ENCODE measurements around the gene PHGDH.
A peak's percentile ranks its signal among the peaks of the same experiment; 100 is the strongest.
"Not testable (repeated sequence)": the region's sequence is repeated elsewhere in the genome, so short reads cannot be mapped to it uniquely, and the experiment has no call there.

PHGDH gene

DNA sequence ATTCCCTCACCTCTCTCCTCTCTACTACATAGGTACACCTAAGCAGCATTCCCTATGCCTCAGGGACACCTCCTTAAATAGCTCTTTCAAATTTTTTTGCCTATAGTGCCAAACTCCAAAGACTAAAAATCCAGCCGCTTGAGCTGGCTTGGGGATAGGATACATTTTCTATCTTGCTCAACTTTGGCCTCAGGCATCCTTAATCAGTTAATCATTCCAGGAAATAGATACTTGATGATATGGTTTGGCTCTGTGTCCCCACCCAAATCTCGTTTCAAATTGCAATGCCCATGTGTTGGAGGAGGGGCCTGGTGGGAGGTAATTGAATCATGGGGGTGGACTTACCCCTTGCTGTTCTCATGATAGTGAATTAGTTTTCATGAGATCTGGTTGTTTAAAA, 11.4 kb upstream of the PHGDH start:
- no peak for DNase-seq

DNA sequence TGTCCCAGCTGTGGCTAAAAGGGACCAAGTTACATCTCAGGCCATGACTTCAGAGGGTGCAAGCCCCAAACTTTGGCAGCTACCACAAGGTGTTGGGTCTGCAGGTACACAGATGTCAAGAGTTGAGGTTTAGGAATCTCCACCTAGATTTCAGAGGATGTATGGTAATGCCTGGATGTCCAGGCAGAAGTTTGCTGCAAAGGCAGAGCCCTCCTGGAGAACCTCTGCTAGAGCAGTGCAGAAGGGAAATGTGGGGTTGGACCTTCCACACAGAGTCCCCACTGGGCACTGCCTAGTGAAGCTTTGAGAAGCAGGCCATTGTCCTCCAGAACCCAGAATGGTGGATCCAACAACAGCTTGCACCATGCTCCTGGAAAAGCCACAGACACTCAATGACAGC, 10.1 kb upstream of the PHGDH start:
- DNase-seq: no peak

DNA sequence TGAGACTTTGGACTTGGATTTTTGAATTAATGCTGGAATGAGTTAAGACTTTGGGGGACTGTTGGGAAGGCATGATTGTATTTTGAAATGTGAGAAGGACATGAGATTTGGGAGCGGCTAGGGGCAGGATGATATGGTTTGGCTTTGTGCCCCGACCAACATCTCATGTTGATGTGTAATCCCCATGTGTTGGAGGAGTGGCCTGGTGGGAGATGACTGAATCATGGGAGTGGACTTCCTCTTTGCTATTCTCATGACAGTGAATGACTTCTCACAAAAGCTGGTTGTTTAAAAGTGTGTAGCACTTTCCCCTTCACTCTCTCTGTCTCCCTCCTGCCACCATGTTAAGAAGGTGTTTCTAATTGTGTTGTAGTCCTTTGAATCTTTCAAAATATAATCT, 9.3 kb upstream of the PHGDH start:
- no peak for DNase-seq

DNA sequence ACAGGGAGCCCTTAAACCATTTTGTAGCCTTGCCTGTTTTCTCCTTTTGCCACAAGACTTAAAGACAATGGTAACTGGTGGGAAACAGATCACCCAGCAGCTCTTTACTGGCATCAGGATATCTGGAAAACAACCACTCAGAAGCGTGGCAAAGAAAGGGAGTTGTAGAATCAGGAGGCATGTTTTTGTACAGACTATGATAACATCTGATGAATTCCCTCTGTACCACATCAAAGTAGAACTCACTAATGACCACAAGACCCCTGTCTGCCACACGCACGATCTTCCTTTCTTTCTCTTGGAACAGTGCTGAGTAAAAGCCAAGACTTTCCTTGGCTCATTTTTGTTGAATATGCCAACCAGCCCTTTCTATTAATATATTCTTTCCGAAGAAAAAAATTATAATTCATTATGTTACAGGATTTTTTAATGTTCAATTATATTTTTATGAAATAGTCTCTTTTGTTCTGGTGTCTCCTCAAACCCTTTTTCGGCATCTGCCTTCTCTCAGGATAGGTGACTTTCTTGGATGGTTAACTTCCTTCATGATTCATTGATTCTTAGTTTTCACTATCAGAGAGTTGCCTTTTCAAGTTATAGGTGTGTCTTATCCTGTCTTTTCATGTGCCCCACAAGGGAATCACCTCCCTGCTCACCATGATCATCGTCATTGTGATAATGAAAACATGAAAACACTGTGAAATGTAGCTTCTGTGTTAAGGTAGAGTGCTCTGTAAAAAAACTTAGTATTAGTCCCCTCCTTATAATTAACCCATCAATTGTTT, 7.9 kb upstream of the PHGDH start:
- DNase-seq: no peak

DNA sequence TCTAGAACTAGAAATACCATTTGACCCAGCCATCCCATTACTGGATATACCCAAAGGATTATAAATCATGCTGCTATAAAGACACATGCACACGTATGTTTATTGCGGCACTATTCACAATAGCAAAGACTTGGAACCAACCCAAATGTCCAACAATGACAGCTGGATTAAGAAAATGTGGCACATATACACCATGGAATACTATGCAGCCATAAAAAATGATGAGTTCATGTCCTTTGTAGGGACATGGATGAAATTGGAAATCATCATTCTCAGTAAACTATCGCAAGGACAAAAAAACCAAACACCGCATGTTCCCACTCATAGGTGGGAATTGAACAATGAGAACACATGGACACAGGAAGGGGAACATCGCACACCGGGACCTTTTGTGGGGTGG, 5.1 kb upstream of the PHGDH start:
- DNase-seq: not testable (repeated sequence)

DNA sequence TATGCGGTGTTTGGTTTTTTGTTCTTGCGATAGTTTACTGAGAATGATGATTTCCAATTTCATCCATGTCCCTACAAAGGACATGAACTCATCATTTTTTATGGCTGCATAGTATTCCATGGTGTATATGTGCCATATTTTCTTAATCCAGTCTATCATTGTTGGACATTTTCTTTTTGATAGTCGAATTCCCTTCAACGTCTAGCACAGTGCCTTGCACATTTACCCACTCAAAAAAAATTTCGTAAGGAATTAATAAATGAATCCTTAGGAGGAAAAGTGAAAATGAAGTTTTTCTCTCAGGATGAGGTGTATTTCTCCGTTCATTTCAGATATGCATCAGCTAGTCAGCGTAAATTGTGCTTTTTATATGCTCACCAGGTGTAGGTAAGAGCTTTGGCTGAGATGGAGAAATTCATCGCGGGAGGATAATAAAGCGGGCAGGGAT, 354 bp upstream of the PHGDH start:
- not testable (repeated sequence) for DNase-seq

DNA sequence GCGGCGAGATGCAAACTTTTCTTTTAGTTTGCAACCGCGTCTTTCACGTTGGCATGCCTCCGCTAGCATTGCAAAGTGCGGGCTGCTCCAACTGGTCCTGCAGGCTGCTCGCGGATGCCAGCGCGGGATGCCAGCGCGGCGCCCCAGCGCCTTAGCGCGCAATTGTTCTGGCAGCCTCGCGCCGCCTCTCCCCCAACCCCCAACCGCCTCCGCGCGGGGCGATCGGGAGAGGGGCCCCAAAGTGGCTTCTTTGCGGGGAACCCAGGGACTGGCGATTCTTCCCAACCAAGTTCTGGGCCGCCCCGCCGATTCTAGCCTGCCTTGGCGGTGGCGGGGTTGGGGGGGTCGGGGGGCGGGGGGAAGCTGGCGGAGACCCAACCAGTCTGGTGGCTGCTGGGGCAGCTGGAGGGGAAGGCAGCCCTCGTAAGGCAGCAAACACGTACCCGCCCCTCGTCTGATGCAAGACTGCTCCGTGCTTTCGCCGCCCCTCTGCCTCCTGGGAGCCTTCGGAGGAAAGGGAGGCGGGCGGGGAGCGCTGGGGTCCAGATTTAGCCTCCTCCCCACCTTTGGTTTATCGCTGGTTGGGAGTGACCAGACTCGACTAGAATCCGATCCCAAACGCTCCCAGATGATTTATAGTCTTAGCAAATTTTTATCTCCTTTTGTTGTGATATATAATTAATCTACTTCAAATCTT, 756 bp downstream of the PHGDH start:
- peak; percentile 32 for DNase-seq

DNA sequence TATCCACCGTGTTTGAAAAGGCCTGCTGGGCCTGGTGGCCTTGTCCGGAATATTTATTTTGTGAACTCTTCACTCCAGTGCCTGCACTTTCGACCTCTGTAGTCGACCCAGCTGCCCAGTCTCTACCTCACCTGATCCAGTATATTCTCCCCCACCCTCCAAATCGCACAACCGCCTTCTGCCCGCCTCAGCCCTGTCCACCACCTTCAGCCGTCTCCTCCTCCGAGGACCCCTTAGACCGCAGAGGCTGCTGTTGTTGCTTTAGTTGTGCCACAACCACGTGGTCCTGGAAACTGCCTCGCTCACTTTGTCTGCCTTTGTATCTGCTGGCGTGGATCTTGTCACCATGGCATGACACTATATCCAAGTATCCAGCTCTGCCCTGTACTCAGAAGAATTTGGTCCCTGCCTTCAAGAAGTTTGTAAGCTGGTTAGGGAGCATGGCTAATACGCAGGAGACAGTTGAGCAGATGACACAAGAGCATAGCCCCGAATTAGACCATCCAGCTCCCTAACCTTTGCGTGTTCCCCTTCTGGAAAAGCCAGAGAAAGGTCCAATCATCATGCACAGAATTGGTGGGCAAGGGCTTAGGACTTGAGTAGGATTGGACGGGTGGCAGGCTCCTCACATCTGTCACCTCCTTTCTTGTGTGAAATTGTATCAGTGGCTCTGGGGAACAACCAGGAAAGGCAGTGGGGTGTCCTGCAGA, 1.5 kb downstream of the PHGDH start:
- DNase-seq: no peak

DNA sequence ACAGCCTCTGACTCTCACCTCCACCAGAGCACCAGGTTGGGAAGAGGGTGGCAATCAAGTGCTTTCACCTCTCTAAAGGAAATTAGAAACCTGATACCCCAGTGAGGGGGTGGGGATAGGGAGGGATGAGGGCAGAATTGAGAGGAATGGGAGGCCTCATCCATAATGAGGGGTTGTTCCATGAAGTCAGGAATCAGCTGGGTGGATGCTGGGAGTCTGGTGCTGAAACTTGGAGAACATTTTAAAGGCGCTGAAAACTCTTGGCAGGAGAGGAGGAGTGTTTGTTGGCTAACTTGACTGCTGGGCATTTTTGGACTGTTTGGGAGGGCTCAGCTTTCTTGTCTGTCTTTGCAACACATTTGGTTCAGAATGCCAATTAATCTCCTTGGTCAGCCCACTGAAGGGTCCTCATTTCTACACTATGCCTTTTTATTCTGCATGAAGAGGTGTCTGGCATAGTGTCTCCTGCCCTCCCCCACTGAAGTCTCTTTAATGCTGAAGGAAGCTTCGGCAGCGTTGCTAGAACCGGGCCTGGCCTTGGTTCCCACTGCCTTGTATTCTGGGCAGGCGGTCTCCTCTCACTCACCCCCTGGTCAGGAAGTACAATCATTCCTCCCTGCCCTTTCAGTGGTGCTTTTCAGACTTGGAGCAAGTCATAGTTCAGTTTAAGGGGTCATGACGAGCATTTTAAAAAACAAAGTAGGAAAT, 2.2 kb downstream of the PHGDH start:
- DNase-seq: no peak

DNA sequence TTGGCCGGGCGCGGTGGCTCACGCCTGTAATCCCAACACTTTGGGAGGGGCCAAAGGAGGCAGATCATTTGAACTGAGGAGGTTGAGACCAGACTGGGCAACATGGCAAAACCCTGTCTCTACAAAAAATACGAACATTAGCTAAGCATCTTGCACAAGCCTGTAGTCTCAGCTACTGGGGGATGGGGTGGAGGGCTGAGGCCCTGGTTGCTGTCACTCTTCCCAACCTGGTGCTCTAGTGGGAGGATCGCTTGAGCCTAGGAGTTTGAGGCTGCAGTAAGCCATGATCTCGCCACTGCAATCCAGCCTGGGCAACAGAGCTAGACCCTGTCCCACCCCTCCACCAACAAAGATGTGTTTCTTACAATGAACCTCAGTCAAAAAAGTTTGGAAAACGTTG, 2.8 kb downstream of the PHGDH start:
- no peak for DNase-seq

DNA sequence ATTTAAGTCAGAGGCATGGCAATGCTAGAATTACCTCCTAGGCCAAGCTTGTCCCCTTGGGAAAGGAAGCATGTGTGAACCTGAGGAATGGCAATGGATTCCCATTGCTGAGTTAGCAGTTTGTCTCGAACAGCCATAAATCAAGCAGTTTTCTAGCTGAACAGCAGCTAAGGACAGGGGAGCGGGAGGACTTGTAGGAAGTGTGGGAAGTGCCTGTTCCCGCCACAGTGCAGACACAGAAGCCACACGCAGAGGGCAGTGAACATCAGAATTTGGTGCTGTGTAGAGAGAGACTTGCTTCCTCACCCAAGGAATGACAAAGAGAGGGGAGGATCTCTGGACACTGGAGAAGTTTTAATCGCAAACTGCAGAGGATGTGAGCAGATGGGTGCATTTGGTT, 3.8 kb downstream of the PHGDH start:
- DNase-seq: no peak

DNA sequence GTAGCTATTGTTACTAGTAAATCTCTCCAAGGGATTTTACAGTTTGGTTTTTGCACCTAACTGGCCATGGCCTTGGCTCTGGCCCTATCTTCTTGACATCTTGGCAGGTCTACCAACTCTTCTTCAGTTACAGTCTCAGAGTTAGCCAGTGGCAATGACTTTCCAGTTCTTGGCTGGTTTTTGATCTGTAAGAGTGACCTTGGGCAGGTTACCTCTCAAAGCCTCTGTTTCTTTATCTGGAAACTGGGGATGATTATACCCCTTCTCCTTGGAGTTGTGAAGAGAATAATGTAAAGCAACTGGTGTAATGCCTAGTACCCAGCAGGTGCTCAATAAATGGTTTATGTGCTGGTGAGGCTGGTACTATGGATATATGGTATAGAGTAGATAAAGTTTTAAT, 6.7 kb downstream of the PHGDH start:
- DNase-seq: no peak

DNA sequence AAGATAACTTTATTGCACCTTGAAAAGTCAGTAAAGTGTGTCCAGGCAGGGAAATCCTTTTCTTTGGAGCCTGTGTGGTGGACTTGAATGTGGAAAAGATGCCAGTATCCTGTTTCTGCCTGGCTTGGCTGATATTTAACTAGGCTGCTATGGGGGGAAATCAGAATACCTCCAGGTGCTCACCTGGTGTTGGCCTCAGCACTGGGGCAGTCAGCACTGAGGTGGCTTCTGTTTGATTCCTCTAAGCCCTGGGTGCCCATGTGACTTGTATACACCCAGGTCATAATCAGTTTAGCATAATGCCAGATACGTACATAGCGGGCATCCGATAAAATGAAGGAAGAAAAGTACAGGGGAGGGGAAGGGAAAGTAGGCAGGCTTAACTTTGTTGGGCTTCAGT, 7.2 kb downstream of the PHGDH start:
- DNase-seq: no peak

DNA sequence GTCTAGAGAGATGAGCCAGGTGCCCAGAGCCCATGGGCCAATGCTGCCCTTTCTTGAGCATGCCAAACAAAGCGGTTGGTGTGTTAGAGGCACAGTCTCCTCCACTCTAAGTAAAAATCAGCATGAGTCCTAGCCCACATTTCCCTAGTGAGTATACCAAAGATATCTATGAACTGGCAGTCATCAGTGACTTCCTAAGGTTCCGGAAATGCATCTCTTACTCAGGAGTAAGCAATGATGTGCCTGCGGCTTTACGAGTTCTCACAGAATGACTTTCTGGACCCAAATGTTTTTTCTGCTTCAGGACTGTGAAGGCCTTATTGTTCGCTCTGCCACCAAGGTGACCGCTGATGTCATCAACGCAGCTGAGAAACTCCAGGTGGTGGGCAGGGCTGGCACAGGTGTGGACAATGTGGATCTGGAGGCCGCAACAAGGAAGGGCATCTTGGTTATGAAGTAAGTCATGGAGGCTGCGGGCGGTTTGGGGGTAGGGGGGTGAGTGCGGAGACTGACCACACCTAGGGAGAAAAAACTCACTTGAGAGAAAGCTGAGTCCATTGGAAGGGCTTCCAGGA, 9.2 kb downstream of the PHGDH start:
- no peak for DNase-seq

DNA sequence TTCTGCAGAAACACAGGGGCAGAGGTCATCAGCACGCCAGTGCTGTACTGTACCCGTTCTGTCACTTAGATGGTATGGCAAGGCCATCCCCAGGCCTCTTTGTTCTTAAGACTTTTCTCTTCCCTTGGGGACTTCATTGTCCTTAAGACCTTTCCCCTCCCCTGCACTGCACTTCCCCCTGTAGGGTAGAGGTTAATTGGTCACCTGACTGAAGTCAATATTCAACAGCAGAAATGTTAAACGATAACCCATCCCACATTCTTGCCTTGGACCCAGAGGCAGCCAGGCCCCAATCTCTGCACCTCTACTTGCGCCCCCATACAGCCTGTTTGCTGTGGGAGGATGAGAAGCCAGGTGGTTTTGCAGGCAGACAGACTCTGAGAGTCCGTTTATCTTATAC, 10.2 kb downstream of the PHGDH start:
- no peak for DNase-seq

DNA sequence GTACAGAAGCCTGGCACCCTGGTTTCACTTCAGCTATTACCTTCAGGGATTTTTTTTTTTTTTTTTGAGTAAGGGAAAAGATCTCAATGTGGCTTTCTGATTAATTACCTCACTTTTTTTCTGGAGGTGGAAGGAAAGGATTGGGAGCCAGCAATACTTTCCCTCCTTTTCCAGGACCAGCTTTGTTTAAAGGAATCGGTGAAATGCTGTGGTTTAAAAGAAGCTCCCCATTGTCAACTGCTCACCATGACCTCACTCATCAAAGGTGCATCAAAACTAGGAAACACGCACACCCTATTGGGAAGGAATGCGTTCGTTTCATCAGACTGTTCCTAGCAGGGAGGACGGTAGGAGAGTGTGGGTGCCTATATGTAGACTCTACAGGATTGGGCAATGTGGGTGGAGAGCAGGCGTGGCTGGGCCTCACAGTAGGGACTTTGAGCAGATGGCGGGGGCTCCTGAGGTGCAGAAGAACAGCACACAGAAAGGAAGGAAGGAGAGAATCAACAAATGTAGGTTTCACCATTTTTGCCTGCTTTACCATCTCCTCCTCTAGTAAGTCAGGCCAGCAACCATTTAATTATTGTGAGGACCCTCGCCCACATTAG, 13.0 kb downstream of the PHGDH start:
- no peak for DNase-seq

DNA sequence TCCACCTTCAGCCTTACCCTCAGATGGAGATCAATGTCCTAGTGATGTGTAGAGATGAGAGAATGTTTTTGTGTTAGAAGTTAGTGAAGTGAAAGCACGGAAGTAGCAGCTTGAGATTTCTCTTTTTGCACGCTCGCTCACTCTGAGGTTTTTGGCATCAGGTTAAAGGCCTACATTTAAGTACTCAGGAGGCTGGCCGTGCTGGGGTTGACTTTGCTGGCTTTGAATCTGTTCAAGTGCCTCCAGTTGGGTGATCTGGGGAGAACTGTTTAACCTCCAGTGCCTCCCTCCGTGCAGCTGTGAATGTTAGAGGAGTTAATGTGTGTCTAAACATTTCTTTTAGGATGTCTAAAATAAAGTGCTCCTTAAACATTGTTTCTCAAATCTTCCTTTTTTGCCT, 13.9 kb downstream of the PHGDH start:
- no peak for DNase-seq

DNA sequence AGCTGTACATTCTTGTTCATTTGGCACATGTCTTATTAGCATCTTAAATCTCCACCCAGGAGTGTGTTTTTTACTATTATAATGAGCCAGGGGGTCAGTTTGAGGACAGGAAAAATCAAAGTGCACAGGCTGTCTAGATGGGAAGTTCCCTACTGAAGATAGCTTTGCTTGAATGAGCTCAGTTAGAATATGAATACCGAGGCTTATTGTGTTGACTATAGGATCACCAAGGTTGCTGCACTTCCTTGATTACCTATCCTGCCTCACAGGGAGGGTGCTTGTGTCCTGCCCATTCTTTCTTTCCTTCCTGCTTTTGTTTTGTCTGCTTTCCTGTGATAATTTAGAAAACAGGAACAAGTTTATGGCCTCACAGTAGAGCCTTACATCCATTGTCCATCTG, 16.3 kb downstream of the PHGDH start:
- no peak for DNase-seq

DNA sequence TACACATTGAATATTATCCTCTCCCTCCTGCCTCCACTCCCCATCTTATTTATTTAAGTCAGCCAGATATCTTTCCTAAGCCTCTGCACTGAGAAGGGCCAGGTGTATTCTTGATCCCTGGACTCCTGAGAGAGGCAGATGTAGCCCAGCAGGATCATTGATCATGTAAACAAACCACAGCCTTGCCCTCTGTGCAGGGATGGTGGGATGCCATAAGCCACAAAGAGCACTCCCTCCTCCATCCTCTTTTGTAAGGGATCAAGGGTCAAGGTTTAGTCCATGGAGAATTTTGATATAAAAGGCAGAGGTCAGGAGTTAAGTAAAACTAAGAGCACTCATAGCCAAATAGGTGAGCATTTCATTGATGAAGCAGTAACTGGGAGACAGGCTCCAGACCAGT, 17.3 kb downstream of the PHGDH start:
- DNase-seq: no peak

DNA sequence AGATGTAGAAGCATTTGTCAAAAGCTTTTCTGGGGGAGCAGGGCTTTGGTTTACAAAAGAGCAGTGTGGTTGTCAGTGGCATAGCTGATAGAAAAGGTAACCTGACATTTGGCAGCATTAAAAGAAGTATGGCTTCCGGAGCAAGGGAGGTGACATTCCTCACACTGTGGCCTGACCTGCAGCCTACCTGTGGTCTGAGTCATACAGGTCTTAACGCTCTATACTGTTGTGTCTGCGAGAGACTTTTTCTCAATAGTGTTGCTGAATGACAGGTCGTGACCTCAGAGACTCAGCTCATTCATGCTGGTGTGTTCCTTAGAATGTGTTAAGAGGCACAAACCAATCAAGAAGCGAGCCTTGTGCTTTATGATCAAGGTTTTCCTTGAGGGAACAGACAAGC, 19.3 kb downstream of the PHGDH start:
- no peak for DNase-seq

DNA sequence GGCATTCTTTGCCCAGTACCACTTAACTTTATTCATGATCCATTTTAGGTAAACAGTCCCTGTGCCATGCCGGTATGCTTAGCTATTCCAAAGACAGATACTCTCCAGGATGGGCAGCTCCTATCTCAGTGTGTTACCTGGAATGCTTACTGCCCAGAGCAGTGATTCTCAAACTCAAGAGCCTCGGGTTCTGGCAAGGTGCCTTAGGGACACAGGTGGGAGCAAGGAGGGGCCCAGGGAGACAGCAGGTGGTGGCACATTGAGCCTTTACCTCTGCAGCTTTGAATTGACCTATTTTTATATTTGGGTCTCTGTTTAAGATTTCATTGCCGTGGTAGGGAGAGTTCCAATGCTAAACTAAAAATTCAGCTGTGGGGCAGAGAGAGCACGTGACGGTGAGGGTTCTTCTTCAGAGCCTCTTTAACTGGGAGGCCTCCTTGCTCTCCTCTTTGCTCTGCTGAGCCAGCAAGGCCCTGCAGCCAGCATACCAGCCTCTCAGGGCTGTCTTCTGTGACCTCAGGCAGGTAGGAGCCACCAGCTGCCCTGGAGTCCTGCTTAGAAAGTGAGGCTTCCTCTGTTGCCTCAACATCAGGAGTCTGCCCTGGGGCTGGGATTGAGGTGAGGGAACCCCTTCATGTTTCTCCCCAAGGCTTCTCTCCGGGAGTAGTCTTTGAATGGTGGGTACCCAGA, 20.2 kb downstream of the PHGDH start:
- no peak for DNase-seq

All from CD4-positive, alpha-beta T cell treated with Interleukin-17A for 4 hours (primary cell).